HepG2 (cell line): ENCODE results near the gene NEK5. TPM values are rescaled to one million over a fixed set of nuclear protein-coding genes. Genes with fewer than 3 reads are reported as not detected.

Experiments used
- PAX8 ChIP-seq: sonication (generic); formaldehyde crosslinking; IDR thresholded peaks from 2 replicates; pipeline ENCODE4 v1.8.0; 2022; ENCODE audit warnings: mild to moderate bottlenecking, missing genetic modification reagents, borderline replicate concordance
- SP5 ChIP-seq: IDR thresholded peaks from 2 replicates; pipeline ENCODE4 v1.6.1; 2016; ENCODE audit warnings: low read depth, borderline replicate concordance
- TAF15 ChIP-seq: fragments of 200-400 bp; formaldehyde crosslinking; IDR thresholded peaks from one replicate; pipeline ENCODE4 v1.6.1; 2018; ENCODE audit warnings: mild to moderate bottlenecking, low read depth, low read length; ENCODE audit not compliant: poor library complexity, severe bottlenecking
- TCF7 ChIP-seq: sonication (generic); IDR thresholded peaks from 2 replicates; pipeline ENCODE4 v1.6.1; 2016; ENCODE audit warnings: antibody characterized with exemption, low read depth
- THYN1 ChIP-seq: sonication (generic); formaldehyde crosslinking; IDR thresholded peaks from 2 replicates; pipeline ENCODE4 v1.8.1; 2023; ENCODE audit warnings: low read depth, mild to moderate bottlenecking, moderate library complexity, missing genetic modification reagents, borderline replicate concordance
- ZNF205 ChIP-seq: IDR thresholded peaks from 2 replicates; pipeline ENCODE4 v1.6.1; 2018; ENCODE audit warnings: missing biosample characterization, missing genetic modification reagents
- ZNF782 ChIP-seq: sonication (generic); formaldehyde crosslinking; IDR thresholded peaks from 2 replicates; pipeline ENCODE4 v1.4.0; 2020; ENCODE audit warnings: missing genetic modification reagents, mild to moderate bottlenecking, borderline replicate concordance
- polyA plus RNA-seq, 8 experiments: library from polyadenylated mRNA; depleted of rRNA in 3 of 8; stranded (reverse) in 7 of 8; unstranded in 1 of 8; fragments of >200 nt; fragmentation: Illumina TruSeq in 4 of 8; extraction: Trizol in 4 of 8; gene quantifications; 2 replicates each; pipeline versions ENCODE4 v1.2.1 to v1.2.3, GENCODE V29; 2011 to 2016; ENCODE audit warnings: low read depth in 4 of 8, missing spikeins in 1 of 8, mixed read lengths in 1 of 8; ENCODE audit not compliant: insufficient read depth in 1 of 8
- total RNA-seq, 5 experiments: library from RNA; depleted of rRNA; stranded (reverse); fragments of >200 nt; fragmentation: Illumina TruSeq; extraction: Trizol; gene quantifications; 2 replicates each; pipeline ENCODE4 v1.2.3, GENCODE V29; 2016; ENCODE audit warnings: low read depth in 1 of 5
- TF ChIP-seq, protein P1 (sequence below): IDR thresholded peaks from 2 replicates; pipeline ENCODE4 v1.6.1; 2016; ENCODE audit warnings: low read depth, missing genetic modification reagents, missing compliant biosample characterization
- TF ChIP-seq, protein P2 (sequence below): sonication (generic); formaldehyde crosslinking; IDR thresholded peaks from 2 replicates; pipeline ENCODE4 v1.5.0; 2020; ENCODE audit warnings: mild to moderate bottlenecking, missing genetic modification reagents
- TF ChIP-seq, protein P3 (sequence below): sonication (generic); formaldehyde crosslinking; IDR thresholded peaks from 2 replicates; pipeline ENCODE4 v1.4.0; 2020; ENCODE audit warnings: missing genetic modification reagents
- TF ChIP-seq, protein P4 (sequence below): sonication (generic); formaldehyde crosslinking; IDR thresholded peaks from 2 replicates; pipeline ENCODE4 v1.4.0; 2020; ENCODE audit warnings: missing genetic modification reagents

NEK5 gene
- total and polyA plus RNA-seq, 2 of the 13 experiments (the other 11 are each of a cell fraction or from before 2014, with no cell fraction given), result 0.12 to 0.22 TPM

DNA sequence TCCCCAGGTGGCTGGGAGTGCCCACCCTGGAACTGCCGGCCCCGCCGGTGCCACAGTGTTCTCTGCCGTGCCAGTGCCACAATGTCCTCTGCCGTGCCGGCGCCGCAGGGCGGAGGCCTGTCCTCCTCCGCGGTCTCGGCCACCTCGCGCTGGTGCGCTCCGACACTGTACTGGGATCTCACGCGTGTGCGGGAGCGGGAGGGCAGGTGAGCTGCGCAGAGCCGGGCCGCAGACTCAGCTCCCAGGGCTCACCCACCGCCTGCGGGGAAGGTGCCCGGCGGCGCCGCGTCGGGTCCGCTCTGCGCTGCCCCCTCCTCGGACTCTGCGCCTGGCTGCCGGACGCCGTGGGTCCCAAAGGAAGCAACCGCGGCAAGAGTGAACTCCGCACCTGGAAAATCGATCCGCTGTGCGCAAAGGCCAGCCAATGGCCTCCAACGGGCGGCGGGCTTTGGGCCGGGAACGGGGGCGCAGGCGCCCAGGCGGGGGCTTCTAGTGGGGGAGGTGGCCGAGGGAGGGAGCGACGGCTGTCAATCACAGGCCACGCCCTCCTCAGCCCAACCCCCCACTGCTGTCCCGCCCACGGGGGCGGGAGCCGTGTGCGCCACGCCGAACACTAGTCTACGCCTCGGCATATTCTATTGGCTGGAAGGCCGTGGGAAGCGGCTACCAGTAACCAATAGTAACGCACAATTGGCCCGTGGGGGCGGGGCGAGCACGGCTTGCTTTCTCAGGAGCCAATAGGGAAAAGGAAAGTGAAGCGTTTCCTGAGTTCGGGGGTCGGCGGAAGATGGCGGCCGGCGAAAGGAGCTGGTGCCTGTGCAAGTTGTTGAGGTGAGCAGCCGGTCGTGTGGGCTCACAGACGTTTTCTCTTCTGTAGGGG is 117.0 kb downstream of the NEK5 start, which contains the start of gene ALG11 (continued):
- TF ChIP-seq PAX8 (CRISPR knock-in tag) (no peak), ZNF205 (CRISPR knock-in tag) (no peak), TCF7 (no peak), TAF15 (no peak), THYN1 (no peak), SP5 (CRISPR knock-in tag) (peak; percentile 80; the same call in 1 of the 2 replicates), ZNF782 (peak; percentile 81; the same call in 1 of the 2 replicates)
- TF ChIP-seq, protein P1, sequence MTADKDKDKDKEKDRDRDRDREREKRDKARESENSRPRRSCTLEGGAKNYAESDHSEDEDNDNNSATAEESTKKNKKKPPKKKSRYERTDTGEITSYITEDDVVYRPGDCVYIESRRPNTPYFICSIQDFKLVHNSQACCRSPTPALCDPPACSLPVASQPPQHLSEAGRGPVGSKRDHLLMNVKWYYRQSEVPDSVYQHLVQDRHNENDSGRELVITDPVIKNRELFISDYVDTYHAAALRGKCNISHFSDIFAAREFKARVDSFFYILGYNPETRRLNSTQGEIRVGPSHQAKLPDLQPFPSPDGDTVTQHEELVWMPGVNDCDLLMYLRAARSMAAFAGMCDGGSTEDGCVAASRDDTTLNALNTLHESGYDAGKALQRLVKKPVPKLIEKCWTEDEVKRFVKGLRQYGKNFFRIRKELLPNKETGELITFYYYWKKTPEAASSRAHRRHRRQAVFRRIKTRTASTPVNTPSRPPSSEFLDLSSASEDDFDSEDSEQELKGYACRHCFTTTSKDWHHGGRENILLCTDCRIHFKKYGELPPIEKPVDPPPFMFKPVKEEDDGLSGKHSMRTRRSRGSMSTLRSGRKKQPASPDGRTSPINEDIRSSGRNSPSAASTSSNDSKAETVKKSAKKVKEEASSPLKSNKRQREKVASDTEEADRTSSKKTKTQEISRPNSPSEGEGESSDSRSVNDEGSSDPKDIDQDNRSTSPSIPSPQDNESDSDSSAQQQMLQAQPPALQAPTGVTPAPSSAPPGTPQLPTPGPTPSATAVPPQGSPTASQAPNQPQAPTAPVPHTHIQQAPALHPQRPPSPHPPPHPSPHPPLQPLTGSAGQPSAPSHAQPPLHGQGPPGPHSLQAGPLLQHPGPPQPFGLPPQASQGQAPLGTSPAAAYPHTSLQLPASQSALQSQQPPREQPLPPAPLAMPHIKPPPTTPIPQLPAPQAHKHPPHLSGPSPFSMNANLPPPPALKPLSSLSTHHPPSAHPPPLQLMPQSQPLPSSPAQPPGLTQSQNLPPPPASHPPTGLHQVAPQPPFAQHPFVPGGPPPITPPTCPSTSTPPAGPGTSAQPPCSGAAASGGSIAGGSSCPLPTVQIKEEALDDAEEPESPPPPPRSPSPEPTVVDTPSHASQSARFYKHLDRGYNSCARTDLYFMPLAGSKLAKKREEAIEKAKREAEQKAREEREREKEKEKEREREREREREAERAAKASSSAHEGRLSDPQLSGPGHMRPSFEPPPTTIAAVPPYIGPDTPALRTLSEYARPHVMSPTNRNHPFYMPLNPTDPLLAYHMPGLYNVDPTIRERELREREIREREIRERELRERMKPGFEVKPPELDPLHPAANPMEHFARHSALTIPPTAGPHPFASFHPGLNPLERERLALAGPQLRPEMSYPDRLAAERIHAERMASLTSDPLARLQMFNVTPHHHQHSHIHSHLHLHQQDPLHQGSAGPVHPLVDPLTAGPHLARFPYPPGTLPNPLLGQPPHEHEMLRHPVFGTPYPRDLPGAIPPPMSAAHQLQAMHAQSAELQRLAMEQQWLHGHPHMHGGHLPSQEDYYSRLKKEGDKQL (CRISPR knock-in tag), result 0 out of 2 replicates have a peak, but pooled peaks have one; percentile 61
- TF ChIP-seq, protein P2, sequence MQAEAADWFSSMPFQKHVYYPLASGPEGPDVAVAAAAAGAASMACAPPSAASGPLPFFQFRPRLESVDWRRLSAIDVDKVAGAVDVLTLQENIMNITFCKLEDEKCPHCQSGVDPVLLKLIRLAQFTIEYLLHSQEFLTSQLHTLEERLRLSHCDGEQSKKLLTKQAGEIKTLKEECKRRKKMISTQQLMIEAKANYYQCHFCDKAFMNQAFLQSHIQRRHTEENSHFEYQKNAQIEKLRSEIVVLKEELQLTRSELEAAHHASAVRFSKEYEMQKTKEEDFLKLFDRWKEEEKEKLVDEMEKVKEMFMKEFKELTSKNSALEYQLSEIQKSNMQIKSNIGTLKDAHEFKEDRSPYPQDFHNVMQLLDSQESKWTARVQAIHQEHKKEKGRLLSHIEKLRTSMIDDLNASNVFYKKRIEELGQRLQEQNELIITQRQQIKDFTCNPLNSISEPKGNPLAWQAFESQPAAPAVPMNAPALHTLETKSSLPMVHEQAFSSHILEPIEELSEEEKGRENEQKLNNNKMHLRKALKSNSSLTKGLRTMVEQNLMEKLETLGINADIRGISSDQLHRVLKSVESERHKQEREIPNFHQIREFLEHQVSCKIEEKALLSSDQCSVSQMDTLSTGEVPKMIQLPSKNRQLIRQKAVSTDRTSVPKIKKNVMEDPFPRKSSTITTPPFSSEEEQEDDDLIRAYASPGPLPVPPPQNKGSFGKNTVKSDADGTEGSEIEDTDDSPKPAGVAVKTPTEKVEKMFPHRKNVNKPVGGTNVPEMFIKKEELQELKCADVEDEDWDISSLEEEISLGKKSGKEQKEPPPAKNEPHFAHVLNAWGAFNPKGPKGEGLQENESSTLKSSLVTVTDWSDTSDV (CRISPR knock-in tag), result no peak
- TF ChIP-seq, protein P3, sequence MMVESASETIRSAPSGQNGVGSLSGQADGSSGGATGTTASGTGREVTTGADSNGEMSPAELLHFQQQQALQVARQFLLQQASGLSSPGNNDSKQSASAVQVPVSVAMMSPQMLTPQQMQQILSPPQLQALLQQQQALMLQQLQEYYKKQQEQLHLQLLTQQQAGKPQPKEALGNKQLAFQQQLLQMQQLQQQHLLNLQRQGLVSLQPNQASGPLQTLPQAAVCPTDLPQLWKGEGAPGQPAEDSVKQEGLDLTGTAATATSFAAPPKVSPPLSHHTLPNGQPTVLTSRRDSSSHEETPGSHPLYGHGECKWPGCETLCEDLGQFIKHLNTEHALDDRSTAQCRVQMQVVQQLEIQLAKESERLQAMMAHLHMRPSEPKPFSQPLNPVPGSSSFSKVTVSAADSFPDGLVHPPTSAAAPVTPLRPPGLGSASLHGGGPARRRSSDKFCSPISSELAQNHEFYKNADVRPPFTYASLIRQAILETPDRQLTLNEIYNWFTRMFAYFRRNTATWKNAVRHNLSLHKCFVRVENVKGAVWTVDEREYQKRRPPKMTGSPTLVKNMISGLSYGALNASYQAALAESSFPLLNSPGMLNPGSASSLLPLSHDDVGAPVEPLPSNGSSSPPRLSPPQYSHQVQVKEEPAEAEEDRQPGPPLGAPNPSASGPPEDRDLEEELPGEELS (CRISPR knock-in tag), result peak; percentile 82
- TF ChIP-seq, protein P4, sequence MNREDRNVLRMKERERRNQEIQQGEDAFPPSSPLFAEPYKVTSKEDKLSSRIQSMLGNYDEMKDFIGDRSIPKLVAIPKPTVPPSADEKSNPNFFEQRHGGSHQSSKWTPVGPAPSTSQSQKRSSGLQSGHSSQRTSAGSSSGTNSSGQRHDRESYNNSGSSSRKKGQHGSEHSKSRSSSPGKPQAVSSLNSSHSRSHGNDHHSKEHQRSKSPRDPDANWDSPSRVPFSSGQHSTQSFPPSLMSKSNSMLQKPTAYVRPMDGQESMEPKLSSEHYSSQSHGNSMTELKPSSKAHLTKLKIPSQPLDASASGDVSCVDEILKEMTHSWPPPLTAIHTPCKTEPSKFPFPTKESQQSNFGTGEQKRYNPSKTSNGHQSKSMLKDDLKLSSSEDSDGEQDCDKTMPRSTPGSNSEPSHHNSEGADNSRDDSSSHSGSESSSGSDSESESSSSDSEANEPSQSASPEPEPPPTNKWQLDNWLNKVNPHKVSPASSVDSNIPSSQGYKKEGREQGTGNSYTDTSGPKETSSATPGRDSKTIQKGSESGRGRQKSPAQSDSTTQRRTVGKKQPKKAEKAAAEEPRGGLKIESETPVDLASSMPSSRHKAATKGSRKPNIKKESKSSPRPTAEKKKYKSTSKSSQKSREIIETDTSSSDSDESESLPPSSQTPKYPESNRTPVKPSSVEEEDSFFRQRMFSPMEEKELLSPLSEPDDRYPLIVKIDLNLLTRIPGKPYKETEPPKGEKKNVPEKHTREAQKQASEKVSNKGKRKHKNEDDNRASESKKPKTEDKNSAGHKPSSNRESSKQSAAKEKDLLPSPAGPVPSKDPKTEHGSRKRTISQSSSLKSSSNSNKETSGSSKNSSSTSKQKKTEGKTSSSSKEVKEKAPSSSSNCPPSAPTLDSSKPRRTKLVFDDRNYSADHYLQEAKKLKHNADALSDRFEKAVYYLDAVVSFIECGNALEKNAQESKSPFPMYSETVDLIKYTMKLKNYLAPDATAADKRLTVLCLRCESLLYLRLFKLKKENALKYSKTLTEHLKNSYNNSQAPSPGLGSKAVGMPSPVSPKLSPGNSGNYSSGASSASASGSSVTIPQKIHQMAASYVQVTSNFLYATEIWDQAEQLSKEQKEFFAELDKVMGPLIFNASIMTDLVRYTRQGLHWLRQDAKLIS (CRISPR knock-in tag), result 0 out of 2 replicates have a peak, but pooled peaks have one; percentile 55
